Measurements from ENCODE around the gene PNPLA3.

DNA sequence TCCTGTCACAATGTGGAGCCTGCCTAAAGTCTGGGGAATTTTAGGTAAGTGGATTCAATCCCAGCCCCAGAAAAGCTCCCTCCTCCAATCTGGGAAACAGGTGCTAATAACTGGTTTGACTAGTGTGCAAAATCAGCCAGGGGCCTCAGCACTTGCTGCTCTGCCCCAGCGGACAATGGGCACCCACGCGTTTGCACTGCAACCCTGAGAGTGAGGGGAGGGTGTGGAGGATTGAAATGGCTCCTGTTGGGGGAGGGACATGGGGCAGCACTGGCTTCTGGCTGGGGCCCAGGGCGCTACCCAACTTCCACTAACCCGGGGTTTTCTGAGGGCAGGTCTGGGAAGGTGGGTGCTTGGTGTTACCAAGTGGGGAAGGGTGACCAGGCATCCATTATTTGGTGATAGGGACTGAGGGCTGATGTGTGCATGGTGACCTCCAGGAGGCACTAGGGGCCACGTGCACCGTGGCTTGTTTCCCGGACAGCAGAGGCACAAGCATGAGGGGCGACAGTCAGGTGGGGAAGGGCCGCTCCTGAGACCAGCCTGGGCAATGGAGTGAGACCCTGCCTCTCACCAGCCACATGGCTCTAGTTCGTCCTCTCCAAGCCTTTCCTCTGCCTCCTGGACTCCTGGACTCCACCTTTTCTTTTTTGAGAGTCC, 27.5 kb upstream of the PNPLA3 start:
- TF ChIP-seq EZH2phosphoT487 (IDR thresholded peaks at IDR 0.05; ENCODE audit: borderline replicate concordance, low read length), result no peak
- TF ChIP-seq, protein P1, sequence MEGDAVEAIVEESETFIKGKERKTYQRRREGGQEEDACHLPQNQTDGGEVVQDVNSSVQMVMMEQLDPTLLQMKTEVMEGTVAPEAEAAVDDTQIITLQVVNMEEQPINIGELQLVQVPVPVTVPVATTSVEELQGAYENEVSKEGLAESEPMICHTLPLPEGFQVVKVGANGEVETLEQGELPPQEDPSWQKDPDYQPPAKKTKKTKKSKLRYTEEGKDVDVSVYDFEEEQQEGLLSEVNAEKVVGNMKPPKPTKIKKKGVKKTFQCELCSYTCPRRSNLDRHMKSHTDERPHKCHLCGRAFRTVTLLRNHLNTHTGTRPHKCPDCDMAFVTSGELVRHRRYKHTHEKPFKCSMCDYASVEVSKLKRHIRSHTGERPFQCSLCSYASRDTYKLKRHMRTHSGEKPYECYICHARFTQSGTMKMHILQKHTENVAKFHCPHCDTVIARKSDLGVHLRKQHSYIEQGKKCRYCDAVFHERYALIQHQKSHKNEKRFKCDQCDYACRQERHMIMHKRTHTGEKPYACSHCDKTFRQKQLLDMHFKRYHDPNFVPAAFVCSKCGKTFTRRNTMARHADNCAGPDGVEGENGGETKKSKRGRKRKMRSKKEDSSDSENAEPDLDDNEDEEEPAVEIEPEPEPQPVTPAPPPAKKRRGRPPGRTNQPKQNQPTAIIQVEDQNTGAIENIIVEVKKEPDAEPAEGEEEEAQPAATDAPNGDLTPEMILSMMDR (conservative IDR thresholded peaks at IDR 0.05; ENCODE audit: low read depth, low read length), result no peak
- TF ChIP-seq EZH2 (IDR thresholded peaks at IDR 0.05; ENCODE audit: low read length, unreplicated experiment), result no peak
